ENCODE data around the gene RPRD1A.

DNA sequence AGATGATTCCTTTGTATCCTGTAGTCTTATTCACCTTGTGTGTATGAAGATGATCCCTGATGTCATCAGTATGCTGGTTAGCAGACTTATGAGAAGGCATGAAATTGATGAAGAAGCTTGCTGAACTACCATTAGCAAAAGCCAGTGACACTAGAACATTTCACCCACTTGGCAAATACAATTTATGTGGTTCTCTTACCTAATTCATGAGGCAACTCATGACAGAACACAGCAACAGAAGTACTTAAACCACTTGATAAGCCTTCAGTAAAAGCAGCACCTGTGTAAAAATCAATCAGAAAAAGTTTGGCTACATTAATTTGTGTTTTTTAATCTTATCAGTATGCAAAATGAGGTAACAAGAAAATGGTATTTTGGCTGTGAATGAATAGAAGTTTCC, 44.9 kb upstream of the RPRD1A start:
- no peak for TF ChIP-seq GATA3 (IDR thresholded peaks at IDR 0.05; ENCODE audit: low read depth, low read length)
- TF ChIP-seq GATA2 (IDR thresholded peaks at IDR 0.05; ENCODE audit: low read depth, low read length), result no peak

Data from SH-SY5Y (cell line).